ENCODE results near the gene NTSR1. TPM values are rescaled to one million over a fixed set of nuclear protein-coding genes. Genes with fewer than 3 reads are reported as not detected.
A peak's percentile ranks its signal among the peaks of the same experiment; 100 is the strongest.

The NTSR1 gene
- total RNA-seq (2014; rRNA removed; shearing (Covaris generic)) = 15.0 and 19.7 TPM in 2 replicates

DNA sequence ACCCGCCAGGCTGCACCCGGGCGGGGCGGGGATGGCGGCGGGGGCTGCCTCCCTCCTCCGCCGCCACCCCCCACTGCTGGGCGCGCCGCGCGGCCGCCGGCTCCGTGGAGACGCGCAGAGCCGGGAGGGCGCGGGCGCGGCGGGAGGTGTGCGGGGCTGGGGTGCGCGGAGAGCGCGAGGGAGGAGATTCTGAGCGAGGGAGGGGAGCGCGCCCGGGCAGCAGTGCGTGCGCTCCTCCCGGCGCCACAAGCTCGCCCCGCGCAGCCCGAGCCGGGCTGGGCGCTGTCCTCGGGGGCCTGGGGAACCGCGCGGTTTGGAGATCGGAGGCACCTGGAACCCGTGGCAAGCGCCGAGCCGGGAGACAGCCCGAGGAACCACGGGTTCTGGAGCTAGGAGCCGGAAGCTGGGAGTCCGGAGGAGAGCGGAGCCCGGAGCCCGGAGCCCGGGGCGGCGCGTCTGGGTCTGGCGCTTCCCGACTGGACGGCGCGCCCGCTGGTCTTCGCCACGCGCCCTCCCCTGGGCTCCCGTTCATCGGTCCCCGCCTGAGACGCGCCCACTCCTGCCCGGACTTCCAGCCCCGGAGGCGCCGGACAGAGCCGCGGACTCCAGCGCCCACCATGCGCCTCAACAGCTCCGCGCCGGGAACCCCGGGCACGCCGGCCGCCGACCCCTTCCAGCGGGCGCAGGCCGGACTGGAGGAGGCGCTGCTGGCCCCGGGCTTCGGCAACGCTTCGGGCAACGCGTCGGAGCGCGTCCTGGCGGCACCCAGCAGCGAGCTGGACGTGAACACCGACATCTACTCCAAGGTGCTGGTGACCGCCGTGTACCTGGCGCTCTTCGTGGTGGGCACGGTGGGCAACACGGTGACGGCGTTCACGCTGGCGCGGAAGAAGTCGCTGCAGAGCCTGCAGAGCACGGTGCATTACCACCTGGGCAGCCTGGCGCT, at the start of gene NTSR1:
Gene NTSR1, plus strand, starts transcription at position 246 of the 946 bp plus-strand sequence. Its CDS starts 372 bp downstream, at position 618.
- DNase-seq (ENCODE audit: low read depth) = peak; percentile 50

DNA sequence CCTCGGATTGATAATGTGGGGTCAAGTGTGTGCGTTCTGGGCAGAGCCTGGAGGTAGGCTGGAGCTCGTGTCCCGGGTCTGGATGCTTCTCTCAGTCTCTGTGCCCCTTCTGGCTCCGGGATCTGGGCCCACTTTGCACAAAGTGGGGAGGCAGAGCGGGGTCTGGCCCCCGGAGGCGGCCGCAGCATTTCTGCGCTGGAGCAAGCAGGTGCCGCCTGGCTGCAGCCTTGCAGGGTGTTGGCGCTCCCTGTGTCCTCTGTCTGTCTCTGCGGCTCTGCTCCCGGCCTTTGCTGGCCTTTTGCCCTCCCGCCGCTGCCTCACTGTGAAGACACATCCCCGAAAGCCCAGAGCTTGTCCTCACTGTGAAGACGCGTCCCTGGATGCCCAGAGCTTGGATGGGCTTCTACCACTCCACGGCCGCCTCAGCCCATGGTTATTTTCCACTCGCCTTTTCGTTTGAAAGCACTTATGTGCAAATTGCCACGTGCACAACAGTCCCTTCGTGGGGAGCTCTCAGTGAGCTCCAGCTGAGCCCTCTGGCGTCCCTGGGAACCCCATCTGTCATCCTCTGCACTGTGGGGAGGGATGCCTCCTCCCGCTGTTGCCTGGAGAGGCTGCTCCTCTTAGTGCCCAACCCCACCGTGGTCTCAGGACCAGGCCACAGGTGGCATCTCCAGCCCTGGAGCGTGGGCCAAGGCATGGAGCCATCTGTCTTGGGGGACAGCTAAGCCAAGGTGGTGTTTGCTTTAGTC, 49.0 kb upstream of the NTSR1 start:
- no peak for DNase-seq (ENCODE audit: low read depth)

- DNase-seq (ENCODE audit: low read depth) = no peak
These were observed 48.4 kb upstream of the NTSR1 start for GRCh38 chr20:62660240-62660615.

- no peak for DNase-seq (ENCODE audit: low read depth)
These were observed 47.9 kb upstream of the NTSR1 start for GRCh38 chr20:62660768-62661167.

- DNase-seq (ENCODE audit: low read depth) = no peak
These were observed 47.0 kb upstream of the NTSR1 start for GRCh38 chr20:62661647-62662046.

DNA sequence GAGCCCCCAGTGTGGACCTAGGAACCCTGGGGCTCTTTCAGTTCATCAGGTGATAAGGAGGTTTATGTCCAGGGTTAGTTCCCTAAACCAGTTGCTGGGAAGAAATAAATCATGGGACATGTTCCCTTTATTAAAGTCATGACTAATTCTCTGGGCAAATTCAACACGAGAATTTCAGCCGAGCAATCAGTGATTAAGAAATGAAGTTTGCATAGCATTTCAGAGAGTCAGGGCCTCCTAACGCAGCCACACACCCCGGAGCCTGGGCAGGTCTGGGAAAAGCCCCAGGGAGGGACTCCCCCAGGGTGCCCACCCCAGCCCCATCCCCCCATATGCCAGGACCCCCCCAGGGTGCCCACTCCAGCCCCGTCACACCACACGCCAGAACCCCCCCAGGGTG, 46.2 kb upstream of the NTSR1 start:
- DNase-seq (ENCODE audit: low read depth) = peak; percentile 54

- DNase-seq (ENCODE audit: low read depth) = no peak
These were observed 45.3 kb upstream of the NTSR1 start for GRCh38 chr20:62663145-62664018.

DNA sequence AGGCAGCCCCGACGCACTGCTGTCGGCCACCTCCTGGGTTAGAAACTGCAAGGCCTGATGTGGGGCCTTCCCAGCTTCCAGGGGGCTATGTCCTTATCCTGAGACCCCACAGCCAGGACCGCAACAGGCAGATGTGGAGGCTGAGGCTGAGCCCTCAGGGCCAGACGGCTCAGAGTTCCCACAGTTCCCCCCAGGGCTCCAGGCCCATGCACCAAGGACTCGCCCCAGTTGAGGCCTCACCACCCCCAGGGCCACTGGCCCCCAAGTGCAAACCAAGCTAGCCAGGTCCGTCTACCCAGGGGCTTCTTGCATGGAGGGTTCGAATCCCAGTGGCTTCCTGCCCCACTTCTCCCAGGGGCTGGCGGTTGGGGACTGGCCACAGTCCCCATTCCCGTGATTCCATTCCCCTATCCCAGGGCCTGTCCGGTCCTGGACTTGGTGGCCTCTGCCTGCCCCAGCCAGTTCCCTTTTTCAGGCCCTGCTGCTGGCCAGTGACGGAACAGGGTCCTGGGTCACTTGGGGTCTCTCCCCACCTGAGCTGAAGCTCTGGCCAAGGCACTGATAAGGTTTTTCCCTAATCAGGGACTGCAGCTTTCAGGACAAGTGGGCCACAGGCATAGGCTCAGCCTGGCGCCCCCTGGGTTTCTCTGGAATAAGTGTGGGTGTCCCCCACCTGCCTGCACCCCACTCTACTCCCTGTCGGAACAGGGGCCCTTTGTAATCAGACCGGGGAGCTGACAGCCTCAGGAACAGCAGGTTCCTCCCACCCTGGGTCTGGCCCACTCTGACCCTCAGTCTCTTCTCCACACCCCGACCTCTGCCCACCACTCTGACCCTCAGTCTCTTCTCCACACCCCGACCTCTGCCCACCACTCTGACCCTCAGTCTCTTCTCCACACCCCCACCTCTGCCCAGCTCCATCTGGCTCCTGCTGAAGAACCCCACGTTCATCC, 44.3 kb upstream of the NTSR1 start:
- DNase-seq (ENCODE audit: low read depth) = no peak

- DNase-seq (ENCODE audit: low read depth) = no peak
These were observed 43.4 kb upstream of the NTSR1 start for GRCh38 chr20:62665153-62665754.

DNA sequence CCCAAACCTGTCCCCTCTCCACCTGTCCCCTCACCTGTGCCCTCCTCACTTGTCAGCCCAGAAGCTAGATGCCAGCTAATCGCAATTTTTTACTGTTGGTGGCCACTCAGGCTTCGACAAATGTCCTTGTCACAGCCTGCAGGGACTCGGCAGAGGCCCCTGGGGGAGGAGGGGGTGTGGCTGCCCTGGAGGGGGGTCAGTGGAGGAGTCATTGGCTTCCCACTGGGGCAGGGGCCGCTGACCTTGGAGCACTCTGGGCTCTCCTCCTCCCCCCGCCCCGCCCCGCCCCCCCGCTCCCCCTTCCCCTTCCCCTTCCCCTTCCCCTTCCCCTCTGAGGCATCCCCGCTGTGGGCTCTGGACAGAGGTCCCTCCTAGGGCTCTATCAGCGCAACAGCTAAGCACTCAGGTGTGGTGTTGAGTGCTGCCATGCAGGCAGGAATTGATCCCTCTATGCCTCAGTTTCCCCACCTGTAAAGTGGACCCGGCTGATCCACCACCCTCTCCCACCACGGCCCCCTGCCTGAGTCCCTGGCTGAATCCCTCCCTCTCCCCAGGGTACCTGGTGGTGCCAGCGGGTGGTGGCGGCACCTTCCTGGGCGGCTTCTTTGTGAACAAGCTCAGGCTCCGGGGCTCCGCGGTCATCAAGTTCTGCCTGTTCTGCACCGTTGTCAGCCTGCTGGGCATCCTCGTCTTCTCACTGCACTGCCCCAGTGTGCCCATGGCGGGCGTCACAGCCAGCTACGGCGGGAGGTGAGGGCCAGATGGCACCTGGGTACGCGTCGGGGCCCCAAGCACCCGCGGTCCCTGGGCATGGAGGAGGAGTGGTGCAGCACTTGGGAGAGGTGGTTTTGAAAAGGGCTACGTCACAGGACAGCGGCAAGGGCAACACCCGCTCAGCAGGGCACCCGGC, 42.6 kb upstream of the NTSR1 start:
- no peak for DNase-seq (ENCODE audit: low read depth)

DNA sequence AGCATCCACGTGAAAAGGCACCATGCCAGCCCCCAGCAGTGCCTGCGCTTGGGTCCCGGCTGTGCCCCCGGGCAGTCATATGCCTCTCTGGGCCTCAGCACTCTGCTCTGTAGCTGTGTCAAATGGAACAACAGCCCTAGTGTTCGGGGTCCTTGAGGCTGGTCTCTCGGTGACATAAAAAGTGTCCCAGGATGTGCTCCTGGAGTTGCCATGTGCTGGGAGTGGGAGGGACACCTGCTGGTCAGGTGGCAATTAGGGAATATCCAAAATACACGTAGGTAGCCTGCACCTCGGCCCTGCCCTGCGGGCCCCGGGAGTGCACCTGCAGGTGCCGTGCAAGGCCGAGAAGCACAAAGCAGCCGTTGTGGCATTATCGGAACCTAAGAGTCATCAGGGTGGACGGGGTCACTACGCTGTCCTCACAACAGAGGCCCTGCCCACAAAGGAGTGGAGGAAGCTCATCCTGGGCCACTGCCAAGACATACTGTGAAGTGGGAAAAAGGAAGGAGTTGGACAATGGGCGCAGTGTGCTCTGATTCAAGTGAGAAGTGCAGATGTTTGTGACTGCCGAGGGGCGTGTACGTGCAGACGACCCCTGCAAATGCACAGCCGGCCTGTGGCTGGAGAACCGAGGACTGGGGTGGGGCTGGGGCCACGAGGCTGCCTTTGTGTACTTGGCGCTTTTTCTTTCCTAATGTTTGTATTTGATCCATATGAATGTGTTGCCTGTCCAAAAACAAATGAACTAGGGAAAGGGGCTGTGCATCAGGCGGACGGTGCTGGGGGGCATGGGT, 41.7 kb upstream of the NTSR1 start:
- DNase-seq (ENCODE audit: low read depth) = peak; percentile 94

DNA sequence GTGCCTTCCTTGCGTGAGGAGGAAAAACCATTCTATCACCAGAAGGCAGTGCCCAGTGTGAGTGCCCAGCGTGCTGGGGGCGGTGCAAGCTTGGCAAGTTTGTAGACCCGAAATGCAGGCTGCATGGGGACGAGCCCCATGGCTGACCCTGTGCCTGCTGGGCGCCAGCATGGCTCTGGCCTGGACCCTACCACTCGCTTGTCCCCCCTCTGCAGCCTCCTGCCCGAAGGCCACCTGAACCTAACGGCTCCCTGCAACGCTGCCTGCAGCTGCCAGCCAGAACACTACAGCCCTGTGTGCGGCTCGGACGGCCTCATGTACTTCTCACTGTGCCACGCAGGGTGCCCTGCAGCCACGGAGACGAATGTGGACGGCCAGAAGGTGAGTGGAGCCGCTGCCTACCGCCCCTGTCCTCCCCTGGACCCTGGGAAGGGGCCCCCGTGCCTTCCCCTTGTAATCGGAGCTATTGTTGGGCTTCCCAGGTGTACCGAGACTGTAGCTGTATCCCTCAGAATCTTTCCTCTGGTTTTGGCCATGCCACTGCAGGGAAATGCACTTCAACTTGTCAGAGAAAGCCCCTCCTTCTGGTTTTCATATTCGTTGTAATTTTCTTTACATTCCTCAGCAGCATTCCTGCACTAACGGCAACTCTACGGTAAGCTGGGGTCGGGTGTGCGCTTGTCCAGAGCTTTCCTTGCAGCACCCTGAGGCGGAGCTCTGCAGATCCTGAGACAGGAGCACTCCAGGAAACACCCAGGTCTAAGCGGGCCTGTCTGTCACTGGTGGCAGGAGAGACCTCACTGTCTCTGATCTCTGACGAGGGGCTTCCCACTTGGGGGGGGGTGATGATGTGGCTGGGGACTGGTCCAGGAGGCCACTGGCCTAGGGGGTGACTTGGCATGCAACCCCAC, 40.9 kb upstream of the NTSR1 start:
- DNase-seq (ENCODE audit: low read depth) = no peak

DNA sequence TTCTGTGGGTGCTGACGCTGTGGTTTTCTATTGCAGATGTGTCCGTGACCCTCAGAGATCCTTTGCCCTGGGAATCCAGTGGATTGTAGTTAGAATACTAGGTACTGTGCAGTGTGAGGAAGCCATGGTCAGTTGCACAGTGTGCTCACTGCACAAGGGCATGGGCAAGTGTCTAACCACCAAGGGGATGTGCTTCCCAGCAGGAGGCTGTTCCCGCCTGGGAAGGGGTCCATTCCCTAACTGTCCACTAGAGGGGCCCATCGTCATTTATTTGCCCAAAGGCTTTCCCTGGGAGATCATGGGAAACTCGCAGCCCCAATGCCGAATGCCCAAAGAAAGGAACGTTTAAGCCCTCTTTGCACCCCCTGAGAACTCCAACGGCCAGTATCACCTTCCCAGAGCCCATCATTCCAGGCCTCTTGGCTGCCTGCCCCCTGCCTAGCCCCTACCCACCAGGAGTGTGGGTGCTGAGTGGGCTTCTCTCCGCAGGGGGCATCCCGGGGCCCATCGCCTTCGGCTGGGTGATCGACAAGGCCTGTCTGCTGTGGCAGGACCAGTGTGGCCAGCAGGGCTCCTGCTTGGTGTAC, 40.1 kb upstream of the NTSR1 start:
- DNase-seq (ENCODE audit: low read depth) = peak; percentile 86

DNA sequence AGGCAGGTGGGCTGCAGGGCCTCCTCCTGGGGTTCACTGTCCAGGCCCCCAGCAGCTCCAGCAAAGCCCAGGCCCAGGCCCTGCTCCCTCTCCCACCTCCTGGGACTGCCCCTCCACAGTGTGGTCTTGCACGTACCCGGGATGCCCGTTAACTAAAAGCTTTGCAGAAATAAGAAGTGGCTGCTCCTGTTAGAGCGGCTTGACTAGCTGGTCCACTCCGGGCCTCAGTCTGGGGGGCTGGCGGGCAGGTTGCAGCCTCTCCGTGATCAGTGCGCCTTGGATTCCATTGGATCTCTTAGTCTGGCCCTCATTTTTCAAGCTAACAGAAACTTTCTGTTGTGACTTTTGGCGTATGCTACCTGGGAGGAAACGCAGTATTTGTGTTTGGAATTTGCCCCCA, 39.4 kb upstream of the NTSR1 start:
- DNase-seq (ENCODE audit: low read depth) = no peak

DNA sequence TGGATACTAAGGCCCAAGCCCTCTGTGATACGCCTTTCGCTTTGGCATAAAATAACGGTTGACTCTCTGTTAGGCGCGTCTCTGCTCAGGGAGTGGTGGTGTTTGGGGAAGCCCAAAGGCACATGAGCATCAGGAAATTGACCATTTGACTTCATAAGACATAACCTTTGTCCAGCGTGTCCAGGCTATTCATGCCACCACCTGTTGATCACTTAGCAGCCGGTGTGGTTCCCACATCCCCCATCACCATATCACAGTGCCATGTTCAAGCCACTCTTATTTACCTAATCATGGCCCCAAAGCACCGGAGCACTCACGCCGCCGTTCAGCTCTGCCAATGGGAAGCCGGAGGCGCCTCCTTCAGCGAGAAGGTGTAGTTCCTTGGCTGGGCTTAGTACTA, 38.5 kb upstream of the NTSR1 start:
- no peak for DNase-seq (ENCODE audit: low read depth)

GRCh38 chr20:62670998-62671397, 37.6 kb upstream of the NTSR1 start:
- no peak for DNase-seq (ENCODE audit: low read depth)

DNA sequence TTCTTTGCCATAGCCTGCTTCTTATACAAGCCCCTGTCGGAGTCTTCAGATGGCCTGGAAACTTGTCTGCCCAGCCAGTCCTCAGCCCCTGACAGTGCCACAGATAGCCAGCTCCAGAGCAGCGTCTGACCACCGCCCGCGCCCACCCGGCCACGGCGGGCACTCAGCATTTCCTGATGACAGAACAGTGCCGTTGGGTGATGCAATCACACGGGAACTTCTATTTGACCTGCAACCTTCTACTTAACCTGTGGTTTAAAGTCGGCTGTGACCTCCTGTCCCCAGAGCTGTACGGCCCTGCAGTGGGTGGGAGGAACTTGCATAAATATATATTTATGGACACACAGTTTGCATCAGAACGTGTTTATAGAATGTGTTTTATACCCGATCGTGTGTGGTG, 36.9 kb upstream of the NTSR1 start:
- DNase-seq (ENCODE audit: low read depth) = no peak

Data from RPMI7951 (cell line).